Globus pallidus (tissue), 1 donor: ENCODE results near the gene CELA3A.
"Not testable (repeated sequence)": the region's sequence is repeated elsewhere in the genome, so short reads cannot be mapped to it uniquely, and the experiment has no call there.

Experiments used
- DNase-seq: peaks from one replicate; pipeline ENCODE4 v3.0.0-alpha.2; 2015; ENCODE audit warnings: low spot score

Gene CELA3A

GRCh38 chr1:21981253-21981652 is 20.2 kb upstream of the CELA3A start:
- DNase-seq, result not testable (repeated sequence)

GRCh38 chr1:21982122-21982521 is 19.3 kb upstream of the CELA3A start:
- not testable (repeated sequence) for DNase-seq

- DNase-seq, result not testable (repeated sequence)
Observed at GRCh38 chr1:21983539-21983938, 17.9 kb upstream of the CELA3A start.

- DNase-seq, result not testable (repeated sequence)
Observed at GRCh38 chr1:21985893-21986292, 15.6 kb upstream of the CELA3A start.

- DNase-seq, result not testable (repeated sequence)
Observed at GRCh38 chr1:21986386-21986785, 15.1 kb upstream of the CELA3A start.

- DNase-seq, result not testable (repeated sequence)
Observed at GRCh38 chr1:21989672-21990393, 11.6 kb upstream of the CELA3A start.

- not testable (repeated sequence) for DNase-seq
Observed at GRCh38 chr1:21992186-21992585, 9.3 kb upstream of the CELA3A start.

GRCh38 chr1:21994716-21995115 is 6.7 kb upstream of the CELA3A start:
- not testable (repeated sequence) for DNase-seq

GRCh38 chr1:21996663-21996970 is 4.8 kb upstream of the CELA3A start:
- not testable (repeated sequence) for DNase-seq

GRCh38 chr1:21997891-21998623 is 3.4 kb upstream of the CELA3A start:
- not testable (repeated sequence) for DNase-seq

GRCh38 chr1:21998624-21999294 is 2.7 kb upstream of the CELA3A start:
- DNase-seq, result not testable (repeated sequence)

- DNase-seq, result not testable (repeated sequence)
Observed at GRCh38 chr1:21999645-22000044, 1.8 kb upstream of the CELA3A start.

GRCh38 chr1:22002461-22002860 is 1.0 kb downstream of the CELA3A start:
- DNase-seq, result not testable (repeated sequence)

- not testable (repeated sequence) for DNase-seq
Observed at GRCh38 chr1:22002875-22003274, 1.4 kb downstream of the CELA3A start.

- DNase-seq, result not testable (repeated sequence)
Observed at GRCh38 chr1:22003959-22004358, 2.5 kb downstream of the CELA3A start.

GRCh38 chr1:22005261-22006149 is 4.0 kb downstream of the CELA3A start:
- not testable (repeated sequence) for DNase-seq

GRCh38 chr1:22006736-22007135 is 5.3 kb downstream of the CELA3A start:
- not testable (repeated sequence) for DNase-seq

- not testable (repeated sequence) for DNase-seq
Observed at GRCh38 chr1:22007262-22007661, 5.8 kb downstream of the CELA3A start.

GRCh38 chr1:22009566-22009965 is 8.1 kb downstream of the CELA3A start:
- not testable (repeated sequence) for DNase-seq

GRCh38 chr1:22012752-22013151 is 11.3 kb downstream of the CELA3A start:
- DNase-seq, result not testable (repeated sequence)

GRCh38 chr1:22014575-22015206 is 13.2 kb downstream of the CELA3A start:
- DNase-seq, result not testable (repeated sequence)
